ENCODE results near the gene TEDC2.

The TEDC2 gene

DNA sequence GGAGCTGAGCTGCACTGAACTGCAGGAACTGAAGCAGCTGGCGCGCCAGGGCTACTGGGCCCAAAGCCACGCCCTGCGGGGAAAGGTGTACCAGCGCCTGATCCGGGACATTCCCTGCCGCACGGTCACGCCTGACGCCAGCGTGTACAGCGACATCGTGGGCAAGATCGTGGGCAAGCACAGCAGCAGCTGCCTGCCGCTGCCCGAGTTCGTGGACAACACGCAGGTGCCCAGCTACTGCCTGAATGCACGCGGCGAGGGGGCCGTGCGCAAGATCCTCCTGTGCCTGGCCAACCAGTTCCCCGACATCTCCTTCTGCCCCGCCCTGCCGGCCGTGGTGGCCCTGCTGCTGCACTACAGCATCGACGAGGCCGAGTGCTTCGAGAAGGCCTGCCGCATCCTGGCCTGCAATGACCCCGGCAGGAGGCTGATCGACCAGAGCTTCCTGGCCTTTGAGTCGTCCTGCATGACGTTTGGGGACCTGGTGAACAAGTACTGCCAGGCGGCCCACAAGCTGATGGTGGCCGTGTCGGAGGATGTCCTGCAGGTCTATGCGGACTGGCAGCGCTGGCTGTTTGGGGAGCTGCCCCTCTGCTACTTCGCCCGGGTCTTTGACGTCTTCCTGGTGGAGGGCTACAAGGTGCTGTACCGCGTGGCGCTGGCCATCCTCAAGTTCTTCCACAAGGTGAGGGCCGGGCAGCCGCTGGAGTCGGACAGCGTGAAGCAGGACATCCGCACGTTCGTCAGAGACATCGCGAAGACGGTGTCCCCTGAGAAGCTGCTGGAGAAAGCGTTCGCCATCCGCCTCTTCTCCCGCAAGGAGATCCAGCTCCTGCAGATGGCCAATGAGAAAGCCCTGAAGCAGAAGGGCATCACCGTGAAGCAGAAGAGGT lies 36.6 kb downstream of the TEDC2 start:
- H3K4me3 Mint-ChIP-seq = no peak overlapping the region
- H3K27ac Mint-ChIP-seq = no peak overlapping the region
- H3K36me3 Mint-ChIP-seq (ENCODE audit: low read depth) = peaks cover 6% of the 10 kb centered on the region
- H3K4me1 Mint-ChIP-seq = peaks cover 8% of the 10 kb centered on the region
- no peaks in the 10 kb centered on the region for H3K27me3 Mint-ChIP-seq (ENCODE audit: low read depth)
- TF ChIP-seq, protein P1, sequence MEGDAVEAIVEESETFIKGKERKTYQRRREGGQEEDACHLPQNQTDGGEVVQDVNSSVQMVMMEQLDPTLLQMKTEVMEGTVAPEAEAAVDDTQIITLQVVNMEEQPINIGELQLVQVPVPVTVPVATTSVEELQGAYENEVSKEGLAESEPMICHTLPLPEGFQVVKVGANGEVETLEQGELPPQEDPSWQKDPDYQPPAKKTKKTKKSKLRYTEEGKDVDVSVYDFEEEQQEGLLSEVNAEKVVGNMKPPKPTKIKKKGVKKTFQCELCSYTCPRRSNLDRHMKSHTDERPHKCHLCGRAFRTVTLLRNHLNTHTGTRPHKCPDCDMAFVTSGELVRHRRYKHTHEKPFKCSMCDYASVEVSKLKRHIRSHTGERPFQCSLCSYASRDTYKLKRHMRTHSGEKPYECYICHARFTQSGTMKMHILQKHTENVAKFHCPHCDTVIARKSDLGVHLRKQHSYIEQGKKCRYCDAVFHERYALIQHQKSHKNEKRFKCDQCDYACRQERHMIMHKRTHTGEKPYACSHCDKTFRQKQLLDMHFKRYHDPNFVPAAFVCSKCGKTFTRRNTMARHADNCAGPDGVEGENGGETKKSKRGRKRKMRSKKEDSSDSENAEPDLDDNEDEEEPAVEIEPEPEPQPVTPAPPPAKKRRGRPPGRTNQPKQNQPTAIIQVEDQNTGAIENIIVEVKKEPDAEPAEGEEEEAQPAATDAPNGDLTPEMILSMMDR (IDR thresholded peaks at IDR 0.05; ENCODE audit: unreplicated experiment in 3 of 3) = no peak
- no peaks in the 10 kb centered on the region for H3K9me3 Mint-ChIP-seq

DNA sequence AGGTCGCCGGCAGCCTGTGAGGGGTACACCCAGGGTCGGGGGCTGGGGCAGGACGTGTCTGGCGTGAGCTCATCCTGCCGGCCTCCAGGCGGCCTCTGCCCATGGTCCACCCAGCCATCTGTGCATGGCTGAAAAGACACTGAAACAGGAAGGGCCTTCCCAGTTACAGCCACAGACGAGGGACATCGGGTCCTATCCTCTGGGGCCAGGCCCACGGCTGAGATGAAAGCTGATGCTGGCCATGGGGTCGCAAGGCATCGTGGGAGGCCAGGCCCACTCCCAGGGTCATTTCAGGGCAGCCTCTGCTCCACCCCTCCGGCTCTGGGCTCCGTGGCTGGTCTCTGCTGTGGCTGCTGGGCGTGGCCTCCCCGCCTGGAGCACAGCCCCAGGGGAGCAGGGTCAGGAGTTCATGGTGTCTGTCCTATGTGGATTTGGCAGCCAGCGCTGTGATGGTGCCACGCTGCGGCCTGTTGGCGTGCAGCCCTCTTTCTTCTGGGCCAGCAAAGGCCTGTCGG lies 37.3 kb downstream of the TEDC2 start:
- Mint-ChIP-seq H3K27me3 (ENCODE audit: low read depth) (no peaks in the 10 kb centered on the region), H3K9me3 (no peaks in the 10 kb centered on the region)
- TF ChIP-seq, protein P1 (IDR thresholded peaks at IDR 0.05; ENCODE audit: unreplicated experiment in 3 of 3) = no peak

DNA sequence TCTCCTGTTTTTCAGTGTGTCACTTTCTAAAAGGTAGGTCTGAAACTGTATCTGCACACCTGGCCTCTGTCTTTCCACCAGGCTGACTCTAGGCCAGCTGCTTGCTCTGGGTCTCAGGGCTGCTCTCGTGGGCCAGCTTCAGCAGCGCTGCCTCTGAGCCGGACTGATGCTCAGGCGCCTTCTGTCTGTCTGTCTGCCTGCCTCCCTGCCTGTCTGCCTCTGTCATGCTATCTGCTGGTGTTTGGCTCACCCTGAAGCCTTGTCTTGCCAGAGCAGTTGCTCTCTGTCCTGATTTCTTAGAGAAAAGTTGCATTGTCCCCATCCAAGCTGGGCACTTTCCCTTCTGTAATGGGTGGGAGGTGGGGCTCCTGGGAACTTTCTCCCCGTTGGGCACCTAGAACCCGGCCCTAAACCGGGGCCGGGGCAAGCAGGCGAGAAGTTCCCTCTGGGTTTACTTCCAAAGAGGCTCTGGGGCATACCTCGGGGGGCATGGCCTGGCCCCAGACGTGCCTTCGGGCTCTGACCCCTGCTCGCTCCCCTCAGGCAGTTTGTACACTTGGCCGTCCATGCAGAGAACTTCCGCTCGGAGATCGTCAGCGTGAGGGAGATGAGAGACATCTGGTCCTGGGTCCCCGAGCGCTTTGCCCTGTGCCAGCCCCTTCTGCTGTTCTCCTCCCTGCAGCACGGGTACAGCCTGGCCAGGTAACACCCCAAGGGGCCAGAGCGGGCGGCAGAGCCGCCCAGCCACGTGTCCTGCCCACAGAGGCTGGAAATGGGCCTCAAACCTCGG lies 38.0 kb downstream of the TEDC2 start:
- TF ChIP-seq, protein P1 (IDR thresholded peaks at IDR 0.05; ENCODE audit: unreplicated experiment in 3 of 3) = no peak
- peaks cover 6% of the 10 kb centered on the region for H3K36me3 Mint-ChIP-seq (ENCODE audit: low read depth)
- peak overlapping the region; percentile 25 to 69 (median 43) for H3K27ac Mint-ChIP-seq
- peak overlapping the region in 1 of 3 experiments; percentile 2 for H3K4me3 Mint-ChIP-seq
- H3K4me1 Mint-ChIP-seq = peaks cover 14% of the 10 kb centered on the region
- no peaks in the 10 kb centered on the region for H3K9me3 Mint-ChIP-seq
- H3K27me3 Mint-ChIP-seq (ENCODE audit: low read depth) = no peaks in the 10 kb centered on the region

More for the DNA sequence above, 37.3 kb downstream of the TEDC2 start:
- Mint-ChIP-seq H3K36me3 (ENCODE audit: low read depth) (peaks cover 6% of the 10 kb centered on the region), H3K4me3 (peak overlapping the region in 1 of 3 experiments; percentile 2), H3K4me1 (peaks cover 8% of the 10 kb centered on the region), H3K27ac (peak overlapping the region; percentile 25 to 69 (median 43))

DNA sequence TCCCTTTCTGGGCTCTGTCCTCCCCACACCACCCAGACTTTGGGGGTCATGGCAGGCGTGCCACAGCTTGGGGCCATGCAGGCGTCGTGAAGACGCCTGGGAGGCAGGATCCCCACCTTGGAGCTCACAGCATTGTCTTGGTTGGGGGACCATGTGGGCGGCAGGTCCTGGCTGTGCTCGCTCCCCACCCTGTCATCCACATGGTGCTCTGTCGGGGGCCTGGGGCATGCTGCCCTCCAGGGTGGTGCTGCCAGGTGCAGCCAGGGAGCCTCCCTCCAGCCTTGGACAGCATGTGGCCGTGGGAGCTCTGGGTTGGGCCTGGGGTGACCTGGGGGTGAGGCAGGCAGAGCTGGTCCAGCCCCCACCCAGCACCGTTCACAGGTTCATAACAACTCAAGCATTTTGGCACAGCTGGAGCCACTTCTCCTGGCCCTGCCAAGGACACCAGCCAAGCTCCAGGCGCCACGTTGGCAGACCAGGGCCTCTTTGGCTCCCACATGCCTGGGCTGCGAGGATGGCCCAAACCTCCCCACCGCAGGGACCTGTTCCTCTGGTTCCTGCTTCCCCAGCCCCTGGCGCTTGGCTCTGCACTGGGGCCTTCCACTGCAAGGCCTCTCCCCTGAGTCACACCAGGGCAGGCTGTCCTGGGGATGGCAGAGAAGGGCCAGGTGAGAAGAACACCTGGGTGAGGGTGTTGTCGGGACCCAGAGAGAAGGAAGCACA lies 38.8 kb downstream of the TEDC2 start:
- no peak overlapping the region for H3K4me3 Mint-ChIP-seq
- H3K27ac Mint-ChIP-seq = no peak overlapping the region
- TF ChIP-seq, protein P1 (IDR thresholded peaks at IDR 0.05; ENCODE audit: unreplicated experiment in 3 of 3) = no peak
- H3K9me3 Mint-ChIP-seq = no peaks in the 10 kb centered on the region
- peaks cover 16% of the 10 kb centered on the region for H3K4me1 Mint-ChIP-seq
- H3K36me3 Mint-ChIP-seq (ENCODE audit: low read depth) = peaks cover 6% of the 10 kb centered on the region
- no peaks in the 10 kb centered on the region for H3K27me3 Mint-ChIP-seq (ENCODE audit: low read depth)

DNA sequence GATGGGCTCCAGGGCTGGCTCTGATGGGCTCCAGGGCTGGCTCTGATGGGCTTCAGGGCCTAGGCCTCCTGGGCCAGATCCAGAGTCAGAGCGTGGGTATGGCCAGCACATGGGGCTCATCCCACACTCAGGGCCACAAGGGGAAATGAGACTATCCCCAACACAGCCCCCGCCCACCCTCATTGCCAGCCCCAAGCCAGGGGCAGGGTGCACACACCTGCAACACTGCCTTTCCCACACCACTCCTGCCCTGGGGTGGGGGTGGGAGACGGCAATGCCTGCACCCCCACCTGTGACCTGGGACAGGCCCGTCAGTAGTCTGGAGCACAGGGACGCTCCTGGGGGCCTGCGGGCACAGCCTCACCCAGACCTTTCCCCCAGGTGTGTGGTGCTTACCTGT lies 39.5 kb downstream of the TEDC2 start:
- H3K27me3 Mint-ChIP-seq (ENCODE audit: low read depth) = no peaks in the 10 kb centered on the region
- H3K27ac Mint-ChIP-seq = no peak overlapping the region
- peaks cover 16% of the 10 kb centered on the region for H3K4me1 Mint-ChIP-seq
- H3K4me3 Mint-ChIP-seq = no peak overlapping the region
- H3K9me3 Mint-ChIP-seq = no peaks in the 10 kb centered on the region
- peaks cover 6% of the 10 kb centered on the region for H3K36me3 Mint-ChIP-seq (ENCODE audit: low read depth)
- TF ChIP-seq, protein P1 (IDR thresholded peaks at IDR 0.05; ENCODE audit: unreplicated experiment in 3 of 3) = no peak

Measured in nephron (organoid).